Upper lobe of left lung (tissue), 4 donors: ENCODE data around the gene SH3GL1.

ENCODE experiments used
- CTCF ChIP-seq, 6 experiments: fragments of 450-650 bp in 4 of 6; fragments of 200-600 bp in 2 of 6; sonication (generic) in 2 of 6; IDR thresholded peaks; one replicate each; pipeline ENCODE4 v1.5.1; 2016 to 2019; ENCODE audit warnings: antibody characterized with exemption in 6 of 6
- EP300 ChIP-seq, 4 donors: sonication (generic); formaldehyde crosslinking; IDR thresholded peaks; one replicate each; pipeline ENCODE4 v1.5.1; 2017; ENCODE audit warnings: antibody characterized with exemption in 4 of 4, control low read depth in 2 of 4
- POLR2A ChIP-seq, 4 donors: fragments of 450-650 bp; IDR thresholded peaks; one replicate each; pipeline ENCODE4 v1.5.1; 2016 to 2017; ENCODE audit warnings: antibody characterized with exemption in 4 of 4, mild to moderate bottlenecking in 2 of 4

GRCh38 chr19:4319067-4319718 lies 81.2 kb downstream of the SH3GL1 start:
- no peak for TF ChIP-seq CTCF (IDR thresholded peaks at IDR 0.05)
- no peak for TF ChIP-seq POLR2A (IDR thresholded peaks at IDR 0.05)
- TF ChIP-seq EP300 (IDR thresholded peaks at IDR 0.05) = no peak
